Left hindlimb (tissue), 1 donor: Measurements from ENCODE around the gene TYK2.
"Not testable (repeated sequence)": the region's sequence is repeated elsewhere in the genome, so short reads cannot be mapped to it uniquely, and the experiment has no call there.

Experiments
- DNase-seq: peaks from one replicate; pipeline ENCODE4 v3.0.0-alpha.2; 2018

Gene TYK2

DNA sequence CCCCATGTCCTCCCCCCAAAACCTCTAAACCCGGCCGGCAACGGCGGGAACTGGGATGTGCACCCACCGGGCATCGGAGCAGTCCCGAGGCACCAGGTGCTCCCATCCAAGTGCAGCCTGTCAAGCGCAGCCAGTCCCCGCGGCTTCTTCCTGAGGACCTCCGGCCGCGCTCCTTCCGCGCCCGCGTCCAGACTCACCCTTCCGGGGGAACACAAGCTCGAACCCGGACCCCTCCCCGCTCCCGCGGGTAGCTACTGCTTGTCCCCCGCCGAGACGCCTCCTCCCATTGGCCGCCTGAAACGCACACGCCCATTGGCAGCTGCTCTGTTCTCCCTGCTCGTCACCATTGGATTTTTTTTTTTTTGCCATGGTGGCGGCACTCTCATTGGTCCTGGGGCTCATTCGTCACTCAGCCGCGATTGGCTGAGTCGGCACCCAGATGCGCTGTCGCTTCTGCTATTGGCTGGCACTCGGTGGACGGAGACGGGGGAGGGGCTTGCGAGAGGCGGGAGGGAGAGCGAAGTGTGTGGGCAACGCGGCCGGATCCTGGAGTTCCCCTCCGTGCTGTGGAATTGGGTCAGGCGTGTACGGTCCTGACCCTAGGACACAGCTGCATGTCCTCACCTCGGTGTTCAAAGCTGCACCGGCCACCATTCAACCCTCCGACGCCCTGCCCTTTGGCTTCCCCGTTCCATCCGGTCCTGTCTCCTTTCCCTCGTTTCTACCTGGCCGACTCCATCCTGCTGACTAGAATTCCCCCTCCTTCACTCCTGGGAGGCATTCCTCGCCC, at the start of gene TYK2:
TYK2 (minus strand) TSS at position 260 of the 790 bp plus-strand sequence. CDS start 2,166 bp downstream, outside the sequence.
- DNase-seq: peak; percentile 99

DNA sequence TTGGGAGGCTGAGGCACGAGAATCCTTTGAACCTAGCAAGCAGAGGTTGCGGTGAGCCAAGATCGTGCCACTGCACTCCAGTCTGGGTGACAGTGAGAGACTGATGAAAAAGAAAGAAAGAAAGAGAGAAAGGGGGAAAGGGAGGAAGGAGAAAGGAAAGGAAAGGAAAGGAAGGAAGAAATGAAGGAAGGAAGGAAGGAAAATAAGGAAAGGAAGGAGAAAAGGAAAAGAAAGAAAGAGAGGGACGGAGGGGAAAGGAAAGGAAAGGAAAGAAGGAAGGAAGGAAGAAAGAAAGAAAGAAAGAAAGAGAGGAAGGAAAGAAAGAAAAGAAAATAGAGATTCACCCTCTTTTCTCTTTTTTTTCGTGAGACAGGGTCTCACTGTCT, 48.6 kb upstream of the TYK2 start:
- DNase-seq: no peak

- DNase-seq: no peak
These were observed 46.8 kb upstream of the TYK2 start for GRCh38 chr19:10427169-10427568.

GRCh38 chr19:10424011-10424637, 43.8 kb upstream of the TYK2 start:
- peak; percentile 78 for DNase-seq

- DNase-seq: no peak
These were observed 42.5 kb upstream of the TYK2 start for GRCh38 chr19:10422846-10423245.

- DNase-seq: no peak
These were observed 41.7 kb upstream of the TYK2 start for GRCh38 chr19:10422046-10422461.

DNA sequence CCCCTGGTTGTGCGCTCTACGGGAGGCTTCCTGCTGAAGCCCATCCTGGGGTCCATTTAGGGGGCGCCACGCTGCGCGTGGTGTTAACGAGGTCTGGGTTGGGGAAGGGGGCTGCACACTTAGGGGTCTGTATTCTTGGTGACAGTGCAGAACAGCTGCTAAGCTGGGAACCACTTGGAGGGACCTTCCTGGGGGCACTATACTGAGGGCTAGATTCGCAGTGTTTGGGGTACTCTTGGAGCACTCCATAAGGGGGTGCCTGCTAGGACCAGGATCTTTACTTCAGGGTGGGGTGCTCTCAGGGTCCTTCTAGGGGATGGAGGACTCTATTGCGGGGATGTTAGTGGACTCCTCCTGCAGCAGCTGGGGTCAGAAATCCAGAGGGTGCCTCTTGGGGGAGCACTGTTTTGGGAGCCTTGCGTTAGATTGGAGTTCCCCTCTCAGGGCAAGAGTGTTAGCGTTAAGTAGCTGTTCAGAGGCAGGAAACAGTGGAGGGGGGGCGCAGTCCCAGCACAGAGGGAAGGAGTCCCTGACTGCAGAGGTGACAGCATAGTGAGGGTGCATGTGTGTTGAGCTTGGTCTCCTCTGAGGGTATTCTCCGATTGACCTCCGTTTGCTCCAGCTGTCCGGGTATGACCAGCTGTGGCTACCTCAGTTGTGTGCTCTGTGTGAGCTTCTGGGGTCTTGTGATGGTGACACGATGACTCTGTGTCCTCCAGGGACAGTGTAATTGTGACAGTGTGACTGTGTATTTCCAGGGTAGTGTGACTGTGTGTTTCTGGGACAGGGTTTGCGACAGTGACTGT, 41.1 kb upstream of the TYK2 start:
- no peak for DNase-seq

DNA sequence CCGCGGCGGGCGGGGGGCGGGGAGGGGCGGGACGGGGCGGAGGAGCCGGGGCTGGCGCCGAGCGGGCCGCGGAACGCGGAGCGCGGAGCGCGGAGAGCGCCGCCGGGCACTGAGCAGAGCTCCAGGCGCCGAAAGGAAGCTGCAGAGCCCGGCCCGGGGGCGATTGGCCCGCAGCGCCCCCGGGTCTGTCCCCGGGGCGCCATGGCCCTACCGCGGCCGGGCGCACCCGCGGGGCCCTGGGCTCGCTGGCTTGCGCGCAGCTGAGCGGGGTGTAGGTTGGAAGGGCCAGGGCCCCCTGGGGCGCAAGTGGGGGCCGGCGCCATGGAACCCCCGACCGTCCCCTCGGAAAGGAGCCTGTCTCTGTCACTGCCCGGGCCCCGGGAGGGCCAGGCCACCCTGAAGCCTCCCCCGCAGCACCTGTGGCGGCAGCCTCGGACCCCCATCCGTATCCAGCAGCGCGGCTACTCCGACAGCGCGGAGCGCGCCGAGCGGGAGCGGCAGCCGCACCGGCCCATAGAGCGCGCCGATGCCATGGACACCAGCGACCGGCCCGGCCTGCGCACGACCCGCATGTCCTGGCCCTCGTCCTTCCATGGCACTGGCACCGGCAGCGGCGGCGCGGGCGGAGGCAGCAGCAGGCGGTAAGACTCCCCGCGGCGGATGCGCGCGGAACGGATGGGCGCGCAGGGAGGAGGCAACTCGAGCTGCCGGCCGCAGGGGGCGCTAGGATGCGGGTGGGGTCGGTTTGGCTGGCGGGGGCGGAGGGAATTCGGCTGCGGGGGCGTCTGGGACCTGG, 40.3 kb upstream of the TYK2 start, which contains the start of gene PDE4A:
PDE4A (plus strand) TSS at position 95 of the 796 bp plus-strand sequence; CDS start at position 322, 227 bp downstream.
- no peak for DNase-seq

DNA sequence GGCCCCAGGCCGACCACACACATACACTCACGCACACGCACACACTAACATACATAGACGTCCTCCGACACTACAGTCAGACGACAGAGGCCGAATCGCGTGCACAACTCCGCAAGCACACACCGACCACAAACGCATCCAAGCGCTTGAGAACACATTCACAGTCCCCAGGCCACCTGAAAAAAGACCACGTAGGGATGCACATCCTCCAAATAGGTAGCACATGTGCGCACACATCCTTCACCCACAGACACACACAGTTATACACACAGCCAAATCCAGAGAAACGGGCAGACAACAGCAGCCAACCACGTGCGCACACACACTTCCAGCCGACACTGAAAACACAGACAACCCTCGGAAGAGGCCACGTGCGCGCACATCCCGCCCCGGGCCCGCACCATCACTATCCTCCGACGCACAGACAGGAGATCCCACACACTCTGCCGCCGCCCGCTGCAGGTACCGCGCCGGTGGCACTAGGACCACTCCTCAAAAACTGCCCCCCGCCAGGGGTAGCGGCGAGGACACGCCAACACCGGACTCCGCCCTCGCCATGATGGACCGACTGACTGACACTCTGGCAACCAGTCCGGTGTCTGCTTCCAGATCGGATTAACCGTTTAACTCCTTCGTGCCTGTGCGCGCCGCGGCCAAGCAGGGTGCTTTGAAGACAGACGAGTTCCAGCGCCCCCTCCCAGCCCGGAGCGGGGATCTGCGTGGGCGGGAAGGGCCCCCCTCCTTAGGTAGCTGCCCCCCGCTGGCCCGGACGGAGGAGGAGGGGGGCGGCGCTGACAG, 39.5 kb upstream of the TYK2 start:
- DNase-seq: no peak

DNA sequence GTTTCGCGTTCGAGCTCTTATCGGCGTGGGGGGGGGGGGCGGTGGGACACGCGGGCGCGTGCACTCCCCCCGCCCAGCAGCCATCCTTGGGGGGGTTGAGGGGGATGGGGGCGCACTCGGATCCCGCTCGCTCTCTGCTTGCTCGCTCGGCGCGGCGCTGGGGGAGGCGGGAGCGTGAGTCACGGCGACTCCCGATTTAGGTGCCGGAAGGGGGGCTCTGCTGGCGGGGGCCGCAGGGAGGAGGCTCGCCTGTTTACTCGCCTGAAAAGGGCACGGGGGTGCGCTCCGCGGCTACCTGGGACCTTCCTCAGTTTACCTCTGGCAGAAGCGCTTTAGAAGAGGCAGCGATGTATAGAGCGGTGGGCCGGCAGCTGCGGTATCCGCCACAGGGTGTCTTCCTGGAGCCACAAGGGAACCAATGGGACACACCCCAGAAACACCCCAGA, 38.9 kb upstream of the TYK2 start:
- DNase-seq: no peak

GRCh38 chr19:10418485-10419199, 38.3 kb upstream of the TYK2 start:
- DNase-seq: no peak

DNA sequence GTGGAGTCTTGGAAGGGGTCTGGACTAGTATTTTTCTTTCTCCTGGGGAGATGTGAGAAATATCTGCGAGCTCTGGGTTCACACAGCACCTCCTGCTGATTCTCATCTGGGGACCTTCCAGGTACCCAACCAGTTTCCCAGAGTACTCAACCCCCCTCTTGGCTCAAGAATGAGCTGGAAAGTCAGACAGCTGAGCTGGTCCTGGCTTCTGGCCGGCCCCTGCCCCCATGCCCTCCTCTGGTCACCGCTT, 37.8 kb upstream of the TYK2 start:
- DNase-seq: no peak

GRCh38 chr19:10417541-10418234, 37.3 kb upstream of the TYK2 start:
- no peak for DNase-seq

- DNase-seq: peak; percentile 77
These were observed 36.2 kb upstream of the TYK2 start for GRCh38 chr19:10416380-10417257.

GRCh38 chr19:10416083-10416379, 35.7 kb upstream of the TYK2 start:
- no peak for DNase-seq

DNA sequence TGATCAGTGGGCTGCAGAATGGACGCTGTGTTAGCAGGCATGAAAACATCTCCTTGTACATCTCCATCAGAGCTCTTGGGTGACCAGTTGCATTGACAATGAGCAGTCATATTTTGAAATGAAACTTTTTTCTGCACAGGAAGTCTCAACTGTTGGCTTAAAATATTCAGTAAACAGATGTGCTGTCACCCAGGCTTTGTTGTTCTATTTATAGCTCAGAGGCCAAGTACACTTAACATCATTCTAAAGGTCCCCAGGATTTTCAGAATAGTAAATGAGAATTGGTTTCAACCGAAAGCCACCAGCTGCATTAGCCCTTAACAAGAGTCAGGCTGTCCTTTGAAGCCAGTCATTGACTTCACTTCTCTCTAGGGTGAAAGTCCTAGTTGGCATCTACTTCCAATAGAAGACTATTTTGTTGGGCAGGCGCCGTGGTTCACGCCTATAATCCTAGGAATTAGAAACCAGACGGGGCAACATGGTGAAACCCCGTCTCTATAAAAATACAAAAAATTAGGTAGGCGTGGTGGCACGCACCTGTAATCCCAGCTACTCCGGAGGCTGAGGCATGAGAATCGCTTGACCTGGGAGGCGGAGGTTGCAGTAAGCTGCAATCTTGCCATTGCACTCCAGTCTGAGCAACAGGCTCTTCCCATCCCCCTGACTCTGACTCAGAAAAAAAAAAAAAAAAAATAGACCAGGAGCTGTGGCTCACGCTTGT, 32.0 kb upstream of the TYK2 start:
- DNase-seq: no peak

GRCh38 chr19:10411224-10411623, 30.9 kb upstream of the TYK2 start:
- not testable (repeated sequence) for DNase-seq

DNA sequence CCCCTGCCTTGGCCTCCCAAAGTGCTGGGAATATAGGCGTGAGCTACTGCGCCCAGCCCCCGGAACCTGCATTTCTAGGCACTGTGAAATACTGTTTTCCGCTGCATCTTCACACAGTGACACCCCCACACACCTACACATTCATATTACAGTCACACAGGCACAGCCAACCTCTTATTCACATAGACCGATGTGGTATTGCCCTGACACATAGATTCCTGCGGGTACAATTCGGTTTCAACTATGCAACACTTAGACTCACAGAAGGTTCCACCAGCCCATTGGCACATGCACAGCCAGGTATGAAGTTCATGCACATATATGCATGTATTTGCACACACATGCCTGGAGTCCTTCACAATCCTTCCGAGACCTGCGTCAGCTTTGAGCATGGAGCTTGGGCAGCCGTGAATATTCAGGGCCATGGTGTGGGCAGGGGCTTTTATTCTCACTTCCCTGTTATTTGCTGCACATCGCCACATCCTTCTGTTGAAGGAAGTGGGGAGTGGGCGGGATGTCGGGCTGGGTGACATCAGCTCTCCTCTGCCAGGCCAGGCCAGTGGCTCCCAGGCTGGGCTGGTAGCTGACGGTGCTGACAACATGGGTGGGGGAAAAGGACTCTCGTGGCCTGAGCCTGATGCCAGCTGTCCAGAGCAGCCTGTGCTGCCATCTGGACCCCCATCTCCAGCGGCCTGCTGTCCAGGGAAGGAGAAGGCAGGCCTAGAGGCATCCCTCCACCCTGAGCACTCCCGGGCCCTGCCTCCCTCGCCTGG, 28.3 kb upstream of the TYK2 start:
- DNase-seq: no peak
